SK-N-SH (cell line): Measurements from ENCODE around the gene ENTPD3. TPM values are rescaled to one million over a fixed set of nuclear protein-coding genes. Genes with fewer than 3 reads are reported as not detected.

Experiments used
- CTCF ChIA-PET: fragments of 300-600, 350-600 bp; formaldehyde crosslinking; extraction: SDS; loops from one replicate; lab custom pipeline; 2021; lab: Yijun Ruan, JAX
- POLR2A ChIA-PET: fragments of 350-600 bp; sonication (Branson Sonifier 250); formaldehyde crosslinking; extraction: SDS; loops from one replicate; lab custom pipeline; 2020; ENCODE audit warnings: antibody characterized with exemption, inconsistent platforms; lab: Yijun Ruan, JAX
- DNase-seq: peaks from one replicate; pipeline ENCODE4 v3.0.0; 2012
- H2AFZ ChIP-seq: fragments of 200-600 bp; sonication (generic); 2 replicates; pipeline ENCODE4 v1.8.1; 2016; ENCODE audit warnings: antibody characterized with exemption, mild to moderate bottlenecking, low read depth
- H3F3A ChIP-seq: fragments of 200-600 bp; sonication (generic); replicated peaks from 2 replicates; pipeline ENCODE3; 2016; ENCODE audit warnings: antibody characterized with exemption, mild to moderate bottlenecking; ENCODE audit not compliant: insufficient read depth
- H3K27ac ChIP-seq, 2 experiments: fragments of 200-500 bp in 1 of 2; fragments of 200-600 bp in 1 of 2; sonication (Bioruptor generic) in 1 of 2; sonication (generic), shearing (Covaris generic) in 1 of 2; 2 replicates each; pipeline versions ENCODE4 v1.5.1 to v1.6.1; 2014 to 2016; ENCODE audit warnings: low read depth in 2 of 2, inconsistent platforms in 1 of 2, low read length in 1 of 2, mild to moderate bottlenecking in 1 of 2, mixed read lengths in 1 of 2
- H3K27me3 ChIP-seq: fragments of 200-600 bp; sonication (generic), shearing (Covaris generic); 2 replicates; pipeline ENCODE4 v1.6.1; 2016; ENCODE audit warnings: mixed run types; ENCODE audit not compliant: insufficient read depth
- H3K36me3 ChIP-seq, 2 experiments: fragments of 200-500 bp in 1 of 2; fragments of 200-600 bp in 1 of 2; sonication (Bioruptor generic) in 1 of 2; sonication (generic) in 1 of 2; replicated peaks in 1 of 2; 2 replicates each; pipeline versions ENCODE3 to v1.5.1; 2014 to 2016; ENCODE audit warnings: low read length in 1 of 2, mild to moderate bottlenecking in 1 of 2; ENCODE audit not compliant: insufficient read depth in 2 of 2, control insufficient read depth in 1 of 2
- H3K4me1 ChIP-seq, 2 experiments: fragments of 200-500 bp in 1 of 2; fragments of 200-600 bp in 1 of 2; sonication (Bioruptor generic) in 1 of 2; sonication (generic), shearing (Covaris generic) in 1 of 2; 2 replicates each; pipeline versions ENCODE4 v1.5.1 to v1.6.1; 2014 to 2016; ENCODE audit warnings: low read depth in 1 of 2, low read length in 1 of 2, mixed run types in 1 of 2; ENCODE audit not compliant: insufficient read depth in 2 of 2, control insufficient read depth in 1 of 2
- H3K4me2 ChIP-seq: fragments of 200-600 bp; sonication (generic), shearing (Covaris generic); 2 replicates; pipeline ENCODE4 v1.6.1; 2017; ENCODE audit warnings: mixed run types
- H3K4me3 ChIP-seq, 2 experiments: fragments of 200-500 bp in 1 of 2; fragments of 200-600 bp in 1 of 2; sonication (Bioruptor generic) in 1 of 2; sonication (generic), shearing (Covaris generic) in 1 of 2; 2 replicates each; pipeline versions ENCODE4 v1.5.1 to v1.8.1; 2014 to 2016; ENCODE audit warnings: low read depth in 2 of 2, inconsistent platforms in 1 of 2, low read length in 1 of 2, mild to moderate bottlenecking in 1 of 2, mixed read lengths in 1 of 2, moderate library complexity in 1 of 2
- H3K79me2 ChIP-seq: fragments of 200-600 bp; sonication (generic); 2 replicates; pipeline ENCODE4 v1.8.1; 2017; ENCODE audit warnings: mild to moderate bottlenecking; ENCODE audit not compliant: insufficient read depth
- H3K9ac ChIP-seq: fragments of 200-600 bp; sonication (generic); 2 replicates; pipeline ENCODE4 v1.6.1; 2017; ENCODE audit warnings: mixed run types
- H3K9me2 ChIP-seq: fragments of 200-600 bp; sonication (generic); 2 replicates; pipeline ENCODE4 v1.6.1; 2017; ENCODE audit warnings: mixed run types
- H3K9me3 ChIP-seq: fragments of 200-600 bp; sonication (generic); 2 replicates; pipeline ENCODE4 v1.6.1; 2017; ENCODE audit warnings: mixed run types, mild to moderate bottlenecking, moderate library complexity
- H4K20me1 ChIP-seq: fragments of 200-600 bp; sonication (generic); 2 replicates; pipeline ENCODE4 v1.6.1; 2017; ENCODE audit warnings: mild to moderate bottlenecking, mixed run types; ENCODE audit not compliant: insufficient read depth
- CHD2 ChIP-seq: fragments of 150-350 bp; IDR thresholded peaks from 2 replicates; pipeline ENCODE4 v1.6.1; 2018; ENCODE audit warnings: low read length; ENCODE audit not compliant: partially characterized antibody
- CTCF ChIP-seq: fragments of 200-600 bp; sonication (generic); IDR thresholded peaks from 2 replicates; pipeline ENCODE4 v1.6.1; 2017; ENCODE audit warnings: antibody characterized with exemption, mild to moderate bottlenecking, moderate library complexity
- EZH2phosphoT487 ChIP-seq: fragments of 200-600 bp; sonication (generic); IDR thresholded peaks from 2 replicates; pipeline ENCODE4 v1.6.1; 2017; ENCODE audit warnings: low read depth, mixed run types, mild to moderate bottlenecking, antibody characterized with exemption, moderate library complexity, borderline replicate concordance
- FOXJ3 ChIP-seq: sonication (generic); formaldehyde crosslinking; IDR thresholded peaks from 2 replicates; pipeline ENCODE4 v1.5.1; 2020; ENCODE audit warnings: mild to moderate bottlenecking, missing genetic modification reagents
- GABPA ChIP-seq: IDR thresholded peaks from 2 replicates; pipeline ENCODE4 v1.4.0; 2012; ENCODE audit warnings: low read depth, mild to moderate bottlenecking
- GATA2 ChIP-seq: sonication (generic); formaldehyde crosslinking; IDR thresholded peaks from 2 replicates; pipeline ENCODE4 v1.5.0; 2020; ENCODE audit warnings: mild to moderate bottlenecking, missing genetic modification reagents
- IRF3 ChIP-seq: fragments of 150-350 bp; IDR thresholded peaks from 2 replicates; pipeline ENCODE4 v1.6.1; 2016; ENCODE audit warnings: mild to moderate bottlenecking, low read depth, low read length
- JUND ChIP-seq: IDR thresholded peaks from 2 replicates; pipeline ENCODE4 v1.4.0; 2012
- MEF2A ChIP-seq: IDR thresholded peaks from 2 replicates; pipeline ENCODE4 v1.4.0; 2012; ENCODE audit warnings: low read depth, borderline replicate concordance
- MXI1 ChIP-seq: IDR thresholded peaks from 2 replicates; pipeline ENCODE4 v1.6.1; 2012; ENCODE audit warnings: mild to moderate bottlenecking, low read depth, low read length, improper control_type of control experiment
- NFIC ChIP-seq: IDR thresholded peaks from 2 replicates; pipeline ENCODE4 v1.4.0; 2012; ENCODE audit warnings: borderline replicate concordance
- NRF1 ChIP-seq: IDR thresholded peaks from 2 replicates; pipeline ENCODE4 v1.6.1; 2012; ENCODE audit warnings: low read depth, mild to moderate bottlenecking, low read length
- RAD21 ChIP-seq: IDR thresholded peaks from 2 replicates; pipeline ENCODE4 v1.6.1; 2012; ENCODE audit warnings: mild to moderate bottlenecking, low read length
- RFX5 ChIP-seq: IDR thresholded peaks from 2 replicates; pipeline ENCODE4 v1.6.1; 2012; ENCODE audit warnings: mild to moderate bottlenecking, improper control_type of control experiment, low read length
- TEAD4 ChIP-seq: IDR thresholded peaks from 2 replicates; pipeline ENCODE4 v1.4.0; 2012; ENCODE audit warnings: mild to moderate bottlenecking, borderline replicate concordance; ENCODE audit not compliant: insufficient read depth
- ZBTB33 ChIP-seq: IDR thresholded peaks from 2 replicates; pipeline ENCODE4 v1.4.0; 2012; ENCODE audit warnings: low read depth, borderline replicate concordance
- WGBS: methylation state at CpG from one replicate; pipeline ENCODE4 v1.1.6; 2017; ENCODE audit warnings: low lambda C conversion rate; 5-methylcytosine and 5-hydroxymethylcytosine counted together
- polyA plus RNA-seq, 3 experiments: library from polyadenylated mRNA; depleted of rRNA; stranded (reverse); fragments of >200 nt; gene quantifications; 2 replicates each; pipeline ENCODE4 v1.2.3, GENCODE V29; 2012

The ENTPD3 gene
- polyA plus RNA-seq, 1 of the 3 experiments (the other 2 are of a cell fraction) = 0.02 TPM

GRCh38 chr3:40382617-40382979, 4.4 kb upstream of the ENTPD3 start:
- Histone ChIP-seq H3K27me3 (no peaks in the 10 kb centered on the region), H3K79me2 (no peaks in the 10 kb centered on the region), H3K9me3 (no peaks in the 10 kb centered on the region), H3K27ac (no peak overlapping the region), H3K4me2 (no peak overlapping the region), H2AFZ (no peak overlapping the region), H4K20me1 (no peaks in the 10 kb centered on the region), H3F3A (no peaks in the 10 kb centered on the region), H3K9ac (no peak overlapping the region), H3K4me3 (no peak overlapping the region), H3K9me2 (no peaks in the 10 kb centered on the region), H3K4me1 (no peaks in the 10 kb centered on the region), H3K36me3 (no peaks in the 10 kb centered on the region)
- DNase-seq = no peak
- ChIA-PET CTCF (interaction anchor here (0.7 to 1.5 kb wide), 2 partner anchors 9 to 207 kb away, joined by 3 to 5 read pairs; no protein-coding TSS in a partner anchor), POLR2A (no interaction called here)
- TF ChIP-seq NRF1 = no peak
- TF ChIP-seq JUND = no peak
- no peak for TF ChIP-seq RFX5
- no peak for TF ChIP-seq CTCF
- TF ChIP-seq GABPA = no peak
- no peak for TF ChIP-seq FOXJ3 (CRISPR knock-in tag)
- TF ChIP-seq EZH2phosphoT487 = no peak
- TF ChIP-seq RAD21 = no peak
- TF ChIP-seq MXI1 = no peak
- TF ChIP-seq ZBTB33 = no peak
- no peak for TF ChIP-seq IRF3
- no peak for TF ChIP-seq GATA2 (CRISPR knock-in tag)
- no peak for TF ChIP-seq MEF2A
- no peak for TF ChIP-seq TEAD4
- no peak for TF ChIP-seq CHD2
- TF ChIP-seq NFIC = no peak
- 58% methylated on average over 2 of the region's 2 CpGs for WGBS
